ENCODE data around the gene TWNK. TPM values are rescaled to one million over a fixed set of nuclear protein-coding genes. Genes with fewer than 3 reads are reported as not detected.

Gene TWNK
- total RNA-seq, 1 donor from 2014 or later: 4.1 TPM

GRCh38 chr10:100996678-100997359 is 9.5 kb downstream of the TWNK start:
- no peak for DNase-seq

- DNase-seq: peak; percentile 62
These were observed 10.2 kb downstream of the TWNK start for GRCh38 chr10:100997360-100998182.

GRCh38 chr10:100998183-100998990 is 11.0 kb downstream of the TWNK start:
- peak; percentile 73 for DNase-seq

- DNase-seq: peak; percentile 80
These were observed 11.8 kb downstream of the TWNK start for GRCh38 chr10:100998991-100999741.

GRCh38 chr10:100999742-101000126 is 12.4 kb downstream of the TWNK start, which contains the start of gene LZTS2:
Gene LZTS2 (plus strand): TSS chr10:100999808. CDS start chr10:101002539, 2,731 bp downstream.
- no peak for DNase-seq

- DNase-seq: no peak
These were observed 13.0 kb downstream of the TWNK start for GRCh38 chr10:101000127-101000914.

GRCh38 chr10:101000915-101001658 is 13.7 kb downstream of the TWNK start:
- DNase-seq: peak; percentile 86

GRCh38 chr10:101001659-101002035 is 14.3 kb downstream of the TWNK start:
- DNase-seq: no peak

- no peak for DNase-seq
These were observed 15.1 kb downstream of the TWNK start for GRCh38 chr10:101002456-101002855.

- DNase-seq: no peak
These were observed 16.4 kb downstream of the TWNK start for GRCh38 chr10:101003639-101004206.

- DNase-seq: no peak
These were observed 18.0 kb downstream of the TWNK start for GRCh38 chr10:101005361-101005760.

- DNase-seq: no peak
These were observed 18.7 kb downstream of the TWNK start for GRCh38 chr10:101005869-101006567.

GRCh38 chr10:101006593-101007098 is 19.3 kb downstream of the TWNK start:
- no peak for DNase-seq

- DNase-seq: no peak
These were observed 19.9 kb downstream of the TWNK start for GRCh38 chr10:101007099-101007711.

GRCh38 chr10:101007915-101008822 is 20.8 kb downstream of the TWNK start:
- DNase-seq: no peak

- no peak for DNase-seq
These were observed 21.6 kb downstream of the TWNK start for GRCh38 chr10:101008823-101009423.

GRCh38 chr10:101010329-101010728 is 23.0 kb downstream of the TWNK start:
- DNase-seq: no peak
